ENCODE data around the gene CD163. TPM values are rescaled to one million over a fixed set of nuclear protein-coding genes. Genes with fewer than 3 reads are reported as not detected.
"Not testable (repeated sequence)": the region's sequence is repeated elsewhere in the genome, so short reads cannot be mapped to it uniquely, and the experiment has no call there.

CD163 gene
- polyA plus RNA-seq, 3 donors: 8.7 to 11.5 (median 10.5) TPM

- peak in 5 of 11 donors; percentile 14 to 27 (median 22) for DNase-seq (ENCODE audit: extremely low read depth in 1 of 11, low read depth in 9 of 11, low spot score in 4 of 11)
Measured at GRCh38 chr12:7460375-7461259, 43.0 kb downstream of the CD163 start.

- DNase-seq (ENCODE audit: extremely low read depth in 1 of 11, low read depth in 9 of 11, low spot score in 4 of 11): no peak
Measured at GRCh38 chr12:7459973-7460372, 43.6 kb downstream of the CD163 start.

- DNase-seq (ENCODE audit: extremely low read depth in 1 of 11, low read depth in 9 of 11, low spot score in 4 of 11): no peak
Measured at GRCh38 chr12:7451756-7452155, 51.8 kb downstream of the CD163 start.

GRCh38 chr12:7450667-7451066 is 52.9 kb downstream of the CD163 start:
- no peak for DNase-seq (ENCODE audit: extremely low read depth in 1 of 11, low read depth in 9 of 11, low spot score in 4 of 11)

- no peak for DNase-seq (ENCODE audit: extremely low read depth in 1 of 11, low read depth in 9 of 11, low spot score in 4 of 11)
Measured at GRCh38 chr12:7448099-7448498, 55.5 kb downstream of the CD163 start.

GRCh38 chr12:7444537-7444936 is 59.0 kb downstream of the CD163 start:
- no peak for DNase-seq (ENCODE audit: extremely low read depth in 1 of 11, low read depth in 9 of 11, low spot score in 4 of 11)

GRCh38 chr12:7444076-7444475 is 59.5 kb downstream of the CD163 start, which contains the start of gene CD163L1:
TSS of gene CD163L1 (minus strand) at chr12:7444153. CDS start at chr12:7444127, 26 bp downstream.
- no peak for DNase-seq (ENCODE audit: extremely low read depth in 1 of 11, low read depth in 9 of 11, low spot score in 4 of 11)

- DNase-seq (ENCODE audit: extremely low read depth in 1 of 11, low read depth in 9 of 11, low spot score in 4 of 11): no peak
Measured at GRCh38 chr12:7441216-7441615, 62.4 kb downstream of the CD163 start.

- DNase-seq (ENCODE audit: extremely low read depth in 1 of 11, low read depth in 9 of 11, low spot score in 4 of 11): peak in 10 of 11 donors; percentile 5 to 29 (median 18)
Measured at GRCh38 chr12:7439579-7440505, 63.7 kb downstream of the CD163 start.

GRCh38 chr12:7438291-7438995 is 65.1 kb downstream of the CD163 start:
- DNase-seq (ENCODE audit: extremely low read depth in 1 of 11, low read depth in 9 of 11, low spot score in 4 of 11): not testable (repeated sequence)

- DNase-seq (ENCODE audit: extremely low read depth in 1 of 11, low read depth in 9 of 11, low spot score in 4 of 11): not testable (repeated sequence)
Measured at GRCh38 chr12:7437494-7437893, 66.1 kb downstream of the CD163 start.

GRCh38 chr12:7434670-7435069 is 68.9 kb downstream of the CD163 start:
- DNase-seq (ENCODE audit: extremely low read depth in 1 of 11, low read depth in 9 of 11, low spot score in 4 of 11): no peak

GRCh38 chr12:7433276-7433822 is 70.2 kb downstream of the CD163 start:
- DNase-seq (ENCODE audit: extremely low read depth in 1 of 11, low read depth in 9 of 11, low spot score in 4 of 11): no peak

GRCh38 chr12:7431993-7432685 is 71.4 kb downstream of the CD163 start:
- DNase-seq (ENCODE audit: extremely low read depth in 1 of 11, low read depth in 9 of 11, low spot score in 4 of 11): no peak

Data from renal cortex interstitium (tissue), 11 donors.